PC-9 (cell line): ENCODE results near the gene MDH2.

ENCODE experiments used
- EZH2 ChIP-seq: fragments of 200-600 bp; sonication (generic); IDR thresholded peaks from 2 replicates; pipeline ENCODE4 v1.8.0; 2017; ENCODE audit warnings: antibody characterized with exemption, low read depth
- TF ChIP-seq, protein P1 (sequence below): fragments of 200-600 bp; sonication (generic); conservative IDR thresholded peaks from 2 replicates; pipeline ENCODE4 v1.6.1; 2017; ENCODE audit warnings: mixed run types, antibody characterized with exemption, mild to moderate bottlenecking, moderate library complexity

DNA sequence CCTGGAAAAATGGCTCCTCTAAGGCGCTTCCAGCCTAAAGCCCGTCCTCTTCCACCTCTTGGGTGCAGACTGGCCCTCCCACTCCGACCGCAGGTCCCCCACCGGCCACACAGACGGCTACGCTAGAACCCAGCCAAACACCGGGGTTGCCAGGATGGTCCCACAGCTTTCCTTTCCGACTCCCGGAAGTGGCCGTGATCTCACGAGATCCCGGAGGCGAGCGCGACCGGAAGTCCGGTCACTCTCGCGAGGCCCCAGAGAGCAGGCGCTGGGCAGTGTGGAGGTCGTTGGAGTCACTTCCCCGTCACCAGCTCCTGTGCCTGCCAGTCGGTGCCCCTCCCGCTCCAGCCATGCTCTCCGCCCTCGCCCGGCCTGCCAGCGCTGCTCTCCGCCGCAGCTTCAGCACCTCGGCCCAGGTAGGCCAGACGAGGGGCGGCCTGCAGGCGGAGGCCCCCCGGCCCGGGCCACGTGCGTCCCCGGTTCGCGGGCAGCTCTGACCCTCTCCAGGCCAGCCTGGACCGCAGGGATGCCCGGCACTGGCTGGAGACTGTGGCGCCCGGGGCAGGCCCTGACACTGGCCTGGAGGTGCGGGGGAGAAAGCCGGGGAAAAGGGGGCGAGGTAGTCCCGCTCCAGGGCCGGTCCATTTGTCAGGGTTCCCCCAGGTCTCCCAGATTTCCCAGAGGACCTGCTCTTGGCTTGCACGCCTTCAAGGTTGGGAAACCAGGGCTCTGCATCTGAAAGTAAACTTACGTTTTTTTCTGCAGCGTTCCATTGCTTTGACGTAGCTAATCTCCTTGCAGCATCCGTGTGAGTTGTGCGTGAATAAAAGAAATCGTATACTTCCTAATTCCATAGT lies at the start of gene MDH2, which contains the start of gene STYXL1:
- TF ChIP-seq EZH2: no peak
- TF ChIP-seq, protein P1, sequence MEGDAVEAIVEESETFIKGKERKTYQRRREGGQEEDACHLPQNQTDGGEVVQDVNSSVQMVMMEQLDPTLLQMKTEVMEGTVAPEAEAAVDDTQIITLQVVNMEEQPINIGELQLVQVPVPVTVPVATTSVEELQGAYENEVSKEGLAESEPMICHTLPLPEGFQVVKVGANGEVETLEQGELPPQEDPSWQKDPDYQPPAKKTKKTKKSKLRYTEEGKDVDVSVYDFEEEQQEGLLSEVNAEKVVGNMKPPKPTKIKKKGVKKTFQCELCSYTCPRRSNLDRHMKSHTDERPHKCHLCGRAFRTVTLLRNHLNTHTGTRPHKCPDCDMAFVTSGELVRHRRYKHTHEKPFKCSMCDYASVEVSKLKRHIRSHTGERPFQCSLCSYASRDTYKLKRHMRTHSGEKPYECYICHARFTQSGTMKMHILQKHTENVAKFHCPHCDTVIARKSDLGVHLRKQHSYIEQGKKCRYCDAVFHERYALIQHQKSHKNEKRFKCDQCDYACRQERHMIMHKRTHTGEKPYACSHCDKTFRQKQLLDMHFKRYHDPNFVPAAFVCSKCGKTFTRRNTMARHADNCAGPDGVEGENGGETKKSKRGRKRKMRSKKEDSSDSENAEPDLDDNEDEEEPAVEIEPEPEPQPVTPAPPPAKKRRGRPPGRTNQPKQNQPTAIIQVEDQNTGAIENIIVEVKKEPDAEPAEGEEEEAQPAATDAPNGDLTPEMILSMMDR: no peak
